Panc1 (cell line): ENCODE data around the gene KLF16. TPM values are rescaled to one million over a fixed set of nuclear protein-coding genes. Genes with fewer than 3 reads are reported as not detected.

Experiments used
- ATAC-seq: fragments of 200-7000 bp; cut with Tn5 transposase; 2 replicates; pipeline ENCODE4 v1.9.1; 2020; ENCODE audit warnings: mild to moderate bottlenecking, moderate library complexity
- BruUV-seq: library from RNA; stranded (reverse); fragments of 400-500 nt; replicated peaks from 2 replicates; lab custom pipeline; 2021; lab: Mats Ljungman, UMichigan
- CTCF ChIA-PET: fragments of 300-600 bp; sonication (Branson Sonifier 250); formaldehyde crosslinking; loops from one replicate; lab custom pipeline; 2022; ENCODE audit warnings: antibody characterized with exemption; lab: Charles Lee
- POLR2A ChIA-PET: fragments of 300-600 bp; sonication (Branson Sonifier 250); formaldehyde crosslinking; loops from one replicate; lab custom pipeline; 2022; ENCODE audit warnings: antibody characterized with exemption; lab: Charles Lee
- DNase-seq: peaks from one replicate; pipeline ENCODE4 v3.0.0-alpha.2; 2010; ENCODE audit warnings: low read depth, low spot score
- H3K27ac ChIP-seq: 2 replicates; pipeline ENCODE4 v1.5.1; 2011; ENCODE audit warnings: mild to moderate bottlenecking, low read length, inconsistent platforms
- H3K27me3 ChIP-seq: fragments of 200-500 bp; sonication (Bioruptor generic); 2 replicates; pipeline ENCODE4 v1.6.0; 2014; ENCODE audit warnings: low read length, inconsistent platforms; ENCODE audit not compliant: control insufficient read depth, insufficient read depth
- H3K36me3 ChIP-seq: fragments of 200-500 bp; sonication (Bioruptor generic); 2 replicates; pipeline ENCODE4 v1.5.1; 2014; ENCODE audit warnings: inconsistent platforms, mild to moderate bottlenecking, low read length, moderate library complexity; ENCODE audit not compliant: control insufficient read depth, insufficient read depth
- H3K4me1 ChIP-seq: 2 replicates; pipeline ENCODE4 v1.5.1; 2011; ENCODE audit warnings: inconsistent platforms, mild to moderate bottlenecking, low read length, moderate library complexity; ENCODE audit not compliant: control insufficient read depth, insufficient read depth
- H3K4me3 ChIP-seq, 2 experiments: 2 replicates each; pipeline ENCODE4 v1.5.1; 2011 to 2012; ENCODE audit warnings: low read depth in 2 of 2, low read length in 2 of 2, mild to moderate bottlenecking in 2 of 2, inconsistent platforms in 1 of 2, moderate library complexity in 1 of 2
- H3K9me3 ChIP-seq: fragments of 200-500 bp; sonication (Bioruptor generic); 2 replicates; pipeline ENCODE4 v1.5.1; 2014; ENCODE audit warnings: low read depth, mild to moderate bottlenecking, inconsistent platforms, low read length, moderate library complexity; ENCODE audit not compliant: control insufficient read depth, insufficient read depth
- POLR2AphosphoS5 ChIP-seq: IDR thresholded peaks from 2 replicates; pipeline ENCODE4 v1.6.1; 2012; ENCODE audit warnings: mild to moderate bottlenecking, low read depth, low read length, moderate library complexity
- SIN3A ChIP-seq: IDR thresholded peaks from 2 replicates; pipeline ENCODE4 v1.6.1; 2012; ENCODE audit warnings: low read depth, mild to moderate bottlenecking, low read length, moderate library complexity, borderline replicate concordance; ENCODE audit not compliant: insufficient read depth
- TCF7L2 ChIP-seq: IDR thresholded peaks from 2 replicates; pipeline ENCODE4 v1.6.1; 2011; ENCODE audit warnings: mild to moderate bottlenecking, low read depth, low read length, inconsistent platforms
- in situ Hi-C: cut with HindIII; loops from 2 replicates; pipeline ENCODE4 v1.10.0; 2016; ENCODE audit warnings: low sequenced_read_pairs, low pct_unique_long_range_greater_than_20kb
- intact Hi-C: fragments of 100-400 bp; cut with micrococcal nuclease; formaldehyde crosslinking; loops from one replicate; pipeline ENCODE4 v1.10.0; 2022; ENCODE audit not compliant: unreplicated experiment
- total RNA-seq: library from RNA; stranded (reverse); gene quantifications from one replicate; pipeline ENCODE4 v1.2.1, GENCODE V29; 2021; ENCODE audit not compliant: unreplicated experiment
- TF ChIP-seq, protein P1 (sequence below): fragments of 450-650 bp; IDR thresholded peaks from 2 replicates; pipeline ENCODE4 v1.5.1; 2017; ENCODE audit warnings: mild to moderate bottlenecking
- TF ChIP-seq, protein P2 (sequence below), 2 experiments: IDR thresholded peaks; 2 replicates each; pipeline ENCODE4 v1.6.1; 2011 to 2012; ENCODE audit warnings: low read depth in 2 of 2, control low read depth in 1 of 2, low read length in 1 of 2, mild to moderate bottlenecking in 1 of 2, moderate library complexity in 1 of 2; ENCODE audit not compliant: insufficient read depth in 1 of 2

Gene KLF16
- total RNA-seq, 1 experiment from 2014 or later, result 79.3 TPM

DNA sequence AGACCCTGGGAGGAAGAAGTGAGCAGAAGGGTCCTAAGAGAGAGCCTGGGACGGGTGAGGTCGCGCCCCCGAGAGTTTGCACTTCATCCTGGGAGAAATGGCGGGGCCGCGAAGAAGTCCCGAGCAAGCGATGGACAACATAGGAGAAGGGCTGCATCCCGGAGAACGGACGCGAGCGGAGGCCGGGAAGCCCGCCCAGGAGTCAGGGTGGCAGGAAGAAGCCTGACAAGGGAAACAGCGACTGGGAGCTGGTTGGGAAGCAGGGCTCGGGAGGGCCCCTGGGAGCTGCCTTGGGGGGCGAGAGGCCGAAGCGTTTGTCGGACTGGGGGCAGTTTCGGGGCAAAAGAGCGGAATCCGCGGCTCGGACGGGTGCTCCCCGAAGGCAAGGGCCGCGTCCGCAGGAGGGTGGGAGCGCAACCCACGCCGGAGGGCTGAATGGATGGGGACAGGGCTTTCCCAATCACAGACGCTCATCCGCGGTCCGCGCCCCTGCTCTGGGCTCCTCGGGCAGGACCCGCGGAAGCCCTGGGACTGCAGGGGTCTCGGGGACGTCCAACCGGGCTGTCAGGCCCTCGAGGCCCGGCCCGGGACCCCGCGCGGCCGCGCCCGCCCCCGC lies 21.4 kb upstream of the KLF16 start:
- Histone ChIP-seq H3K4me1 (peaks cover 22% of the 10 kb centered on the region), H3K27ac (peak overlapping the region; percentile 77), H3K36me3 (peaks cover 4% of the 10 kb centered on the region; the same call in 1 of the 2 replicates), H3K9me3 (no peaks in the 10 kb centered on the region), H3K27me3 (no peaks in the 10 kb centered on the region), H3K4me3 (peak overlapping the region; percentile 76 to 82)
- no peak for TF ChIP-seq POLR2AphosphoS5
- TF ChIP-seq, protein P1, sequence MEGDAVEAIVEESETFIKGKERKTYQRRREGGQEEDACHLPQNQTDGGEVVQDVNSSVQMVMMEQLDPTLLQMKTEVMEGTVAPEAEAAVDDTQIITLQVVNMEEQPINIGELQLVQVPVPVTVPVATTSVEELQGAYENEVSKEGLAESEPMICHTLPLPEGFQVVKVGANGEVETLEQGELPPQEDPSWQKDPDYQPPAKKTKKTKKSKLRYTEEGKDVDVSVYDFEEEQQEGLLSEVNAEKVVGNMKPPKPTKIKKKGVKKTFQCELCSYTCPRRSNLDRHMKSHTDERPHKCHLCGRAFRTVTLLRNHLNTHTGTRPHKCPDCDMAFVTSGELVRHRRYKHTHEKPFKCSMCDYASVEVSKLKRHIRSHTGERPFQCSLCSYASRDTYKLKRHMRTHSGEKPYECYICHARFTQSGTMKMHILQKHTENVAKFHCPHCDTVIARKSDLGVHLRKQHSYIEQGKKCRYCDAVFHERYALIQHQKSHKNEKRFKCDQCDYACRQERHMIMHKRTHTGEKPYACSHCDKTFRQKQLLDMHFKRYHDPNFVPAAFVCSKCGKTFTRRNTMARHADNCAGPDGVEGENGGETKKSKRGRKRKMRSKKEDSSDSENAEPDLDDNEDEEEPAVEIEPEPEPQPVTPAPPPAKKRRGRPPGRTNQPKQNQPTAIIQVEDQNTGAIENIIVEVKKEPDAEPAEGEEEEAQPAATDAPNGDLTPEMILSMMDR, result no peak
- TF ChIP-seq SIN3A, result no peak
- TF ChIP-seq, protein P2, sequence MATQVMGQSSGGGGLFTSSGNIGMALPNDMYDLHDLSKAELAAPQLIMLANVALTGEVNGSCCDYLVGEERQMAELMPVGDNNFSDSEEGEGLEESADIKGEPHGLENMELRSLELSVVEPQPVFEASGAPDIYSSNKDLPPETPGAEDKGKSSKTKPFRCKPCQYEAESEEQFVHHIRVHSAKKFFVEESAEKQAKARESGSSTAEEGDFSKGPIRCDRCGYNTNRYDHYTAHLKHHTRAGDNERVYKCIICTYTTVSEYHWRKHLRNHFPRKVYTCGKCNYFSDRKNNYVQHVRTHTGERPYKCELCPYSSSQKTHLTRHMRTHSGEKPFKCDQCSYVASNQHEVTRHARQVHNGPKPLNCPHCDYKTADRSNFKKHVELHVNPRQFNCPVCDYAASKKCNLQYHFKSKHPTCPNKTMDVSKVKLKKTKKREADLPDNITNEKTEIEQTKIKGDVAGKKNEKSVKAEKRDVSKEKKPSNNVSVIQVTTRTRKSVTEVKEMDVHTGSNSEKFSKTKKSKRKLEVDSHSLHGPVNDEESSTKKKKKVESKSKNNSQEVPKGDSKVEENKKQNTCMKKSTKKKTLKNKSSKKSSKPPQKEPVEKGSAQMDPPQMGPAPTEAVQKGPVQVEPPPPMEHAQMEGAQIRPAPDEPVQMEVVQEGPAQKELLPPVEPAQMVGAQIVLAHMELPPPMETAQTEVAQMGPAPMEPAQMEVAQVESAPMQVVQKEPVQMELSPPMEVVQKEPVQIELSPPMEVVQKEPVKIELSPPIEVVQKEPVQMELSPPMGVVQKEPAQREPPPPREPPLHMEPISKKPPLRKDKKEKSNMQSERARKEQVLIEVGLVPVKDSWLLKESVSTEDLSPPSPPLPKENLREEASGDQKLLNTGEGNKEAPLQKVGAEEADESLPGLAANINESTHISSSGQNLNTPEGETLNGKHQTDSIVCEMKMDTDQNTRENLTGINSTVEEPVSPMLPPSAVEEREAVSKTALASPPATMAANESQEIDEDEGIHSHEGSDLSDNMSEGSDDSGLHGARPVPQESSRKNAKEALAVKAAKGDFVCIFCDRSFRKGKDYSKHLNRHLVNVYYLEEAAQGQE (IDR thresholded peaks at IDR 0.05; ENCODE audit: insufficient read depth in 1 of 2, low read depth in 2 of 2, low read length in 1 of 2), result no peak
- no peak for TF ChIP-seq TCF7L2
- intact Hi-C loops (no loop called here), in situ Hi-C loops (no loop called here)
- BruUV-seq, result no TSS peak
- ChIA-PET CTCF (interaction anchor here (0.6 to 0.8 kb wide), 2 partner anchors 9 to 1214 kb away, joined by 4 to 6 read pairs; no protein-coding TSS in a partner anchor), POLR2A (no interaction called here)
- peak; percentile 52 for ATAC-seq
- DNase-seq, result no peak

DNA sequence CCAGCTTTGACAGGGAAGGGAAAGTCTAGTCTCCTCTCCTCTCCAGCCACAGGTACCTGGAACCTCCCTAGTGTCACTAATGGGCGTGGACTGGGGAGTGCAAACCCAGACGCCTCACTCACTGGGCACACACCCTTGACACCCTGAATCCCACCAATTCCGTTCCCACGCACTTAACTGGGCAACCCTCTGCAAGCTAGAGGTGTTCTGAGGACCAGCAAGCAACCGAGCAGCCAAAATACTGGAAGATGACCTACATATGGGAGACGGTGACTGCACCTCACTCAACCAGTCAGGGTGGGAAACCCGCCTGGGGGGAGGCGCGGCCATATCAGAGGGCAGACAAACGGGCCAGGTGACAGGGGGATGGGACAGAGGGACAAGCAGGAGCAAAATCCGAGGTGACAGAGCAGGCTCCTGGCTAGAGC lies 20.9 kb upstream of the KLF16 start:
- BruUV-seq, result no TSS peak
- Histone ChIP-seq H3K4me1 (peaks cover 22% of the 10 kb centered on the region), H3K27ac (peak overlapping the region; percentile 77), H3K36me3 (peaks cover 4% of the 10 kb centered on the region; the same call in 1 of the 2 replicates), H3K4me3 (peak overlapping the region; percentile 76 to 82), H3K27me3 (no peaks in the 10 kb centered on the region), H3K9me3 (no peaks in the 10 kb centered on the region)
- CTCF ChIA-PET, result no interaction called here
- DNase-seq (no peak), ATAC-seq (no peak)
- in situ Hi-C loops (no loop called here), intact Hi-C loops (no loop called here)
- POLR2A ChIA-PET, result no interaction called here
- TF ChIP-seq, protein P2 (IDR thresholded peaks at IDR 0.05; ENCODE audit: insufficient read depth in 1 of 2, low read depth in 2 of 2, low read length in 1 of 2), result no peak
- TF ChIP-seq, protein P1, result no peak
